ENCODE measurements around the gene NDUFS8.

The NDUFS8 gene

GRCh38 chr11:68048681-68049508 lies 18.4 kb downstream of the NDUFS8 start:
- no peak for DNase-seq (ENCODE audit: low read depth in 2 of 2, low spot score in 1 of 2)

DNA sequence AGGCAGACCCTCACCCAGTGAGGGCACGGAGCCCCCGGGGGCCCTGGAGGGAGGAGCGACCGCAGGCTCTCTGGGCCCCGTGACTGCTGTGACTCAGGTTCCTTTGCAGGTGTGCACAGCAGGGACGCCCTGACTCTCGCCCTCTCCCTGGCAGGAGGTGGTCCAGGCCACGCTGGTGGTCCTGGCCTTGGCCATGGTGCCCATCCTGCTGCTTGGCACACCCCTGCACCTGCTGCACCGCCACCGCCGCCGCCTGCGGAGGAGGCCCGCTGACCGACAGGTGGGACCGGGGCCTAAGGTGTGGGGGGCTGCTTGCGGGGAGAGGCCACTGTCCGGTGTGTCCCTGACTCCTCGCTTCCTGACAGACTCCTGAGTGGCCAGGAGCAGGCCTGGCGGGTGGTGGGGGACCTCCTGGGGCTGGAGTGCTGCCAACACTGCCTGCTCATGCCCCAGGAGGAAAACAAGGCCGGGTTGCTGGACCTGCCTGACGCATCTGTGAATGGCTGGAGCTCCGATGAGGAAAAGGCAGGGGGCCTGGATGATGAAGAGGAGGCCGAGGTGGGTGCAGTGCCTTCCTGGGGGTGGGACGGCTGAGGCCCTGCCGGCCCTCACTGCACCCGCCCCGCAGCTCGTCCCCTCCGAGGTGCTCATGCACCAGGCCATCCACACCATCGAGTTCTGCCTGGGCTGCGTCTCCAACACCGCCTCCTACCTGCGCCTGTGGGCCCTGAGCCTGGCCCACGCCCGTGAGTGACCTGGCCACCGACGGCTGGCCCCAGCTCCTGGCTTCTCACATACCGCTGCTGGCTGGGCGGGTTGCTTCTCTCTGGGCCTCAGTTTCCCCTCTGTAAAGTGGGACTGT lies 19.3 kb downstream of the NDUFS8 start:
- DNase-seq (ENCODE audit: low read depth in 2 of 2, low spot score in 1 of 2) = no peak

GRCh38 chr11:68050371-68050841 lies 19.9 kb downstream of the NDUFS8 start:
- no peak for DNase-seq (ENCODE audit: low read depth in 2 of 2, low spot score in 1 of 2)

DNA sequence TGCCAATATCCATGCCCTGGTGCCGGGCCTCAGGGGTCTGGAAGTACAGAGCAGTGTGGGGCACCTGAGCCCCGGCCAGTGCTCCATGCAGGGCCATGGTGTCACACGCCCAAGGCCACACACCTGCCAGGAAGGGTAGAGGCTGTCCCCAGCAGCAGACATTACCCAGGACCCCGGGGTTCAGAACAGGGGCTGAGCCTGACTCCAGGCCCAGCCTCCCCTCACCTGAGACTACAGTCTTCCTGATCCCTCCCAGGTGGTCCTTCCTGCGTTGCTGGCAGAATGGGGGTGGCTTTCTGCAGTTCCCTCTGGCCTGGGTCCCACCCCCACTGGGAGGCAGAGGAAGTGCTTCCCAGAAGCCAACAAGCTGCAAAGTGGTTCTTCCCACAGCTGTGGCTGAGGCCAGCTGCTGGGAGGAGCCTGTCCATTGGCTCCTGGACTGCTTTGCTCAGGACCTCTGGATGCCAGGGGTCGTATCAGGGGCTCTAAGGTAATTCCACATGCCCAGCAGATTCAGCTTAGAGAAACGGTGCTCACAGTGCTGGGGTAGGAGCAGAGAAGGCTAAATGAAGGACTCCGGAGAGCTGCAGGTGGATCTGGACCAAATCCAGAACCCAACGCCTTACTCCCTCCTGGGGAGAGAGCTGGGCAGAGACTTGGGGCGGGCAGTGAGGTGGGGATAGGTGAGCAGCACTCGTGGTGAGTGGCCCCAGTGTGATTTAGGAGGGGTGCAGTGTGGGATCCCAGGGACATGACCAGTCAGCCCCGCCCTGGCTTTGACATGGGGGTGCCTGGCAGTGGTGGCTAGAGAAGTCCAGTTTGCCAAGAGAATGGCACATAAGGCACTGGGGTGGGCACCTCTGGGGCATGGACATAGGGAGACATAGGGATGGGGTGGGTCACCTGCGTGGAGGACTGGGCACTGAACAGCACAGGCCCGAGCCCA lies 21.0 kb downstream of the NDUFS8 start:
- DNase-seq (ENCODE audit: low read depth in 2 of 2, low spot score in 1 of 2) = no peak

DNA sequence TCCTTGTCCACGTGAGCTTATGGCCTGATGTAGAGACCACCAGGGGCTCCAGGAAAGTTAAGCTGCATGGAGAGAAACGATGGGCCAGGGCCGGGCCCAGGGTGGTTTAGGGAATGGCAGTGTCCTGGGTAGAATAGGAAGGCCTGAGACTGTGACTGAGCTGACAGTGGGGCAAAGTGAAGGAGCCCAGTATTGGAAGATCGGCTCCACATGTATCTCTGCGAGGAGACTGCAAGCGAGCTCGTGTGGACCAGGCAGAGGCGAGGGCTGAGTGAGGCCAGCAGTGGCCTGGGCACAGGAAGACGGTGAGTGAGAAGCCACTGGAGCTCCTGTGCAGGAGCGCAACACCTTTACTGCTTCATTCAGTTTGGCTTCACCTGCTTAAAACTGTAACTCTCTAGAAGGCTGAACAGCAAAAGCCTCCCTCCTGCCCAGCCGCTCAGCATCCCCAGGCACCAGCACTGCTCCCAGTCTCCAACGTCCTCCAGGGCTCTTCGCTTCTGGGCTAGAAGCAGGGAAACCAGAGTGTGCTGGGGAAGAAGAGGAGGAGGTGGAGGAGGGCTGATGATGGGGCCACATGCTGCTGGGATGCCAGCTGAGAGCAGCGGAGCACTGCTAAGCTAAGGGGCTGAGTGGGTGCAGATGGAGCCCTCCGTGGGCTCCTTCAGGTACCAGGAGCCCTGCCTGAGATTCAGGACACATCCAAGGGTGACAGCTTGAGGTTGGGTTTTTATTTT lies 21.8 kb downstream of the NDUFS8 start:
- DNase-seq (ENCODE audit: low read depth in 2 of 2, low spot score in 1 of 2) = no peak

DNA sequence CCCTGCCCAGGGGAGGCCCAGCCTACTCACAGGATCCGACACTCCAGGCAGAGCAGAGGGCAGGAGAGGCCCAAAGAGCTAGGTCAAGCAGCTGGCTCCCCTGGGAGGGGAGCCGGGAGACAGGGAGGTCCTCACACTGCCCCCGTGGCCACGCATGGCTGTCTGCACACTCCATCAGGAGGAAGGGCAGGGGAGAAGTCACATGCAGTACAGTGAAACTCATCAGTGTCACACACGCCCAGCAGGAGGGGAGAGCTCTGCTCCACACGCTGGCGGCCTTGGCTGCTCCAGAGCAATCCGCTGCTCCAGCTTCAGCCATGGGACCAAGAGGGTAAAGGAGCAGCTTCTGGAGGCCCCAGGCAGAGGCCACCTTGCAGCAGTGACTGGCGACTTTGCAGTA lies 22.6 kb downstream of the NDUFS8 start:
- no peak for DNase-seq (ENCODE audit: low read depth in 2 of 2, low spot score in 1 of 2)

GRCh38 chr11:68053981-68054812 lies 23.7 kb downstream of the NDUFS8 start:
- DNase-seq (ENCODE audit: low read depth in 2 of 2, low spot score in 1 of 2) = no peak

DNA sequence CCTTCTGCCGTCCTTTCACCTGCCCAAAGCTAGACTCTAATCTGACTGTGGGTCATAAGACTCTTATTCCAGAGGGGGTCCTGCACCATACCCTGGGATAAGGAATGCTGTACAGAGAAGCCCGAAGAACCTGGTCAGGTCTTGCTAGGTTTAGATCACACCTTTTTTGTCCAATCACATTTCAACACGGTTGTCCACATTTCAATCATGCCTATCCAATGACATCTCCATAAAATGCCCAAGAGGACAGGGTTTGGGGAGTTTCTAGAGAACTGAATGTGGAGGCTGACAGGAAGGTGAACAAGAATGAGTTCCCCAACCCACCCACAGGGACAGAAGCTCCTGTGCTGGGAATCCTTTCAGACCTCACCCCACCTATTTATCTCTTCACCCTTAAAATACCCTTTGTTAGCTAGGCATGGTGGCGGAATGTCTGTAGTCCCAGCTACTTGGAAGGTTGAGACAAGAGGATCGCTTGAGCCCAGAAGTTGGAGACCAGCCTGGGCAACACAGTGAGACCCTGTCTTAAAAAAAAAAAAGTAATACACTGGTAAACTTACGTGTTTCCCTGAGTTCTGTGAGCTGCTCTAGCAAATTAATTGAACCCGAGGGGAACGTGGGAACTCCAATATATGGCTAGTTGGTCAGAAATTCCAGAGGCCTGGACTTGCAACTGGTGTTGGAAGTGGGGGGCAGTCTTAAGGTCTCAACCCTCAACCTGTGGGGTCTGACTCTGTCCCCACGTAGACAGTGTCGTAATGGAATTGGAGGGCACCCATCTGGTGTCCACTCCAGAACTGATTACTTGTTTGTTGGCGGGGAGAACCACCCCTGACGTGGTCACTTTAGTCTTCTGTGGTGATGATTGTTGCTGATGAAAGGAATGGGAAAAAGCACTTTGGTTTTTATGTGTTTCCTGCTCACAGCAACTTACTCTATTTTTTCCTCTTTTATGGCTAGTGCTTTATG lies 26.1 kb downstream of the NDUFS8 start:
- no peak for DNase-seq (ENCODE audit: low read depth in 2 of 2, low spot score in 1 of 2)

GRCh38 chr11:68057807-68058206 lies 27.3 kb downstream of the NDUFS8 start:
- no peak for DNase-seq (ENCODE audit: low read depth in 2 of 2, low spot score in 1 of 2)

DNA sequence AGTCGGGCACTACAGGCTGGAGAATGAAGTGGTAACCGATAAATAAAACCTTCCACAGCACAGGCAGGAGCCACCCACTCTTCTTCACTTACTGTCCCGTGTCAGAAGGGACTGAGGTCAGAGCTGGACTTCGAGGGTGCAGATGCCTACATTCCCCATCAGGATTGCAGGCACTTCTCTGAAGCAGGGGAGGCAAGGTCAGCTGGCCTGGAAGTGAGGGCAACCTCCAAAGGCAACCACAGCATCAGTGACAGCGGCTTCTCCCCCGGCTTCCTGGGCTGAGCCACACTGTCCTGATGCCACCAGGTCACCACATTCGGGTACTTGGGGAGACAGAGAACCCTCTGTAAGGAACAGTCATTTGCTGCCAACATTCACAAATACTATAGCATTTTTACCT lies 31.0 kb downstream of the NDUFS8 start:
- DNase-seq (ENCODE audit: low read depth in 2 of 2, low spot score in 1 of 2) = no peak

DNA sequence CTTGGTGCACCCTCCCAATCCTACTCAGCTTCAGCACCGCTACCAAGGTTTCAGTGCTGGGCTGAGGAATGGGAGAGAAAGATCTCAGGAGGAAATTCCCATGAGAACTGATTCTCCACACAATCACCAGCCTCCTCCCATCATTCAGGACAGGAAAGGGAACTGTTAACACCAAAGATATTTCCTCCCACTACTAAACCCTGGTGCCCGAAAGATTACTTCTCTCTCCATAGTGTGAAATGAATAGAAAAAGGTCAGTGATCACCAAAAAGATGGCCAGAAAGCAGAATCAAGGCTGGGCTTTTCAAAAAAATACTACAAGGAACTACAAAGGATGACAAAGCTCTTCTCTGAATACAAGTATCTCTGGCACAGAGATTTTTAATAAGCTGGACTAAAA lies 34.4 kb downstream of the NDUFS8 start:
- no peak for DNase-seq (ENCODE audit: low read depth in 2 of 2, low spot score in 1 of 2)

DNA sequence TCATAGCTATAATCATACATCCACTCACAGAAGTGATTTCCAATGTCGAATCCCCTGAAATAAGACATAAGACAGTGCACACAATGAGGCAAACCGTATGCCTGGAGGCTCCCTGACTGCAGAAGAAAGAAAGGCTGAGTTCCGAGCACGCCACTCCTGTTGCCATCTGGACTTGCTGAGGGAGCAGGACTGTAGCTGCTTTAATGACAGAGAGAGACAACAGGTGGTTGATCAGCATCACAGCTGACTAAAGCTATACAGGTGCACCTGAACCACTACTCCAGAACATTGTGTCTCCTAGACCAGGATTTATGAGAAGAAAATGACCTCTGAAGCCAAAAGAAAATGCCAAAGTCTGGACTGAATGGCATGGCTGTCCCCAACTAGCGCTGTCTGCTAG lies 35.4 kb downstream of the NDUFS8 start:
- DNase-seq (ENCODE audit: low read depth in 2 of 2, low spot score in 1 of 2) = no peak

GRCh38 chr11:68066742-68067141 lies 36.3 kb downstream of the NDUFS8 start:
- DNase-seq (ENCODE audit: low read depth in 2 of 2, low spot score in 1 of 2) = no peak

GRCh38 chr11:68067991-68068390 lies 37.5 kb downstream of the NDUFS8 start:
- no peak for DNase-seq (ENCODE audit: low read depth in 2 of 2, low spot score in 1 of 2)

DNA sequence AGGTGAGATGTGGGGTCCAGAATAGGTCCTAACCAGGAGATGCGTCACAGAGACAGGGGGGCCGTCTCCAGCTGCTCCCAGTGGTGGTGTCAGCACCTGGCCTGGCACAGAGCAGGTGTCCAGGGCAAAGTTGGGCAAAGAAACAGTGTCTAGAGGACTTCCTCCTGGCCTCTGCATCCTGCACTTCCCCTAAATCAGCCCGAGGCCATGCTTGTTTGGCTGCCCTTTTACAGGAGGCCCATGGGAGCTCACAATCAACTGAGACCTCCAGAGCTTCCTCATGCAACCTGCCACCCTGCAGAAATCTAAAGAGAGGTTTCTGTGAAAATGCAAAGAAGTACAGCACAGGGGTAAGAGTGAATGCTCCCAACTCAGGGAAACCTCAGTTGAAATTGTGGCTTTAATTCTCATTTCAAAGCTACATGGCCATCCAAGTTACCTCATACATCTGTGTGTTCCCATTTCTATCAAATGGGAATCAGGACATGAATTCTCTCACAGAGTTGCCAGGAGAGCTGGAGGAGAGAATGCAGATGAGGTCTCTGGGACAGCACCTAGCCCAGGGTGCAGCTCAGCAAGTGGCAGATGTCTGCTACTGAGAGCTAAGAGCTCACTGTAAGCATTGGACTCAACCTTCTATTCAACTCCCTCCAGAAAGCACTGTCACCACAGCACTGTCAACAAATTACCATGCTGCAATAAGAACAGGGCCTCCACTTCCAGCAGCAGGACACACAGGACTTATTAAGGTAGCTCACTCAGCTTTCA lies 41.0 kb downstream of the NDUFS8 start:
- DNase-seq (ENCODE audit: low read depth in 2 of 2, low spot score in 1 of 2) = no peak

DNA sequence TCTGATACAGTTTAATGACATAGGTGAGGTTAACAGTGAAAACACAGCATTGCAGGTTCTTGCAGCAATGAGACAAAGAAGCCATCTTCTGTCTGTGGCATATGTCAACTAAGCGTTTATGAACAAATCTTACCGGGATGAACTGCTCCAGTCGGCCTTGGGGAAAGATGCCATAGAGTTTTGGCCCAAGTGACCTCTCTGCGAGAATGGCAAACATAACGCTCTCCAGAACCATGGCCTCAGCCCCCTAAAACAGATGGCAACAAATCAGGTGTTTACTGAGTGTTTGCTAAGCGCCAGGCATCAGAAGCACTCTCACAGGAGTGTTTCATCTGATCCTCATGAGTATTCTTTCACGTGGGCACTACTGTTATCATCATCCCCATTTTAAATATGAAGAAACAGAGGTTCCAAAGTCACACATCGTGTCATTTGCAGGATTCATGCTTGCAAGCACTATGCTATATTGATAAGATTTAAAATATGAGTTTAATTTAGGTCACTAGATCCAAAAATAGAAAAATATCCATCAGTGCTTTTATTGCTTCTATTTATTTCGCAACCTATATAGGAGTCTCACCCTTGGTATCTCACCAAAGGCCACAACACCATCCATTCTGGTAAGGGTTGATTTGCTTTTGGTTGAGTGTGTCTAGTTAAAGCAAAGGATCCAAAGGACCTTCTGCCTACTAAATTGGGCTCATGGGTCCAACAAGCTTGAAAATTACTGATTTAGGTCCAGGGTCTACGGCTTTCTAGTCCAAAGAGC lies 44.3 kb downstream of the NDUFS8 start:
- DNase-seq (ENCODE audit: low read depth in 2 of 2, low spot score in 1 of 2) = no peak
